Neural cell (in vitro differentiated cells): ENCODE data around the gene OR5T1. TPM values are rescaled to one million over a fixed set of nuclear protein-coding genes. Genes with fewer than 3 reads are reported as not detected.

Experiments used
- H2AFZ ChIP-seq: fragments of 200-600, 300-800 bp; sonication (generic), shearing (Covaris generic); 2 replicates; pipeline ENCODE4 v1.6.0; 2014; ENCODE audit warnings: low read depth, mild to moderate bottlenecking, antibody characterized with exemption, low read length, moderate library complexity
- H3F3A ChIP-seq: fragments of 200-600 bp; shearing (Covaris generic); 2 replicates; pipeline ENCODE4 v1.6.1; 2016; ENCODE audit warnings: mild to moderate bottlenecking, moderate library complexity, mixed read lengths, antibody characterized with exemption, low read length; ENCODE audit not compliant: insufficient read depth, poor library complexity, severe bottlenecking
- H3K27ac ChIP-seq: fragments of 200-600, 300-800 bp; sonication (generic), shearing (Covaris generic); 2 replicates; pipeline ENCODE4 v1.5.1; 2014; ENCODE audit warnings: mild to moderate bottlenecking, low read length, moderate library complexity
- H3K27me3 ChIP-seq: fragments of 300-800, 200-600 bp; sonication (generic), shearing (Covaris generic); 2 replicates; pipeline ENCODE4 v1.6.0; 2014; ENCODE audit warnings: mild to moderate bottlenecking, low read depth, low read length, moderate library complexity; ENCODE audit not compliant: insufficient read depth
- H3K36me3 ChIP-seq: fragments of 300-800, 200-600 bp; sonication (generic), shearing (Covaris generic); 2 replicates; pipeline ENCODE4 v1.5.1; 2014; ENCODE audit warnings: mild to moderate bottlenecking, antibody characterized with exemption, low read length, moderate library complexity; ENCODE audit not compliant: insufficient read depth
- H3K4me2 ChIP-seq: fragments of 300-800, 200-600 bp; sonication (generic), shearing (Covaris generic); 2 replicates; pipeline ENCODE4 v1.6.0; 2014; ENCODE audit warnings: mild to moderate bottlenecking, low read length
- H3K4me3 ChIP-seq: fragments of 300-800, 200-600 bp; sonication (generic), shearing (Covaris generic); 2 replicates; pipeline ENCODE4 v1.5.1; 2014; ENCODE audit warnings: mild to moderate bottlenecking, low read length, moderate library complexity
- H3K79me2 ChIP-seq: fragments of 200-600 bp; shearing (Covaris generic); replicated peaks from 2 replicates; pipeline ENCODE4 v1.6.0; 2014; ENCODE audit warnings: mild to moderate bottlenecking, low read length, moderate library complexity; ENCODE audit not compliant: insufficient read depth
- H3K9ac ChIP-seq: fragments of 300-800, 200-600 bp; sonication (generic), shearing (Covaris generic); 2 replicates; pipeline ENCODE4 v1.6.1; 2016; ENCODE audit warnings: mild to moderate bottlenecking, low read length, mixed read lengths
- H3K9me2 ChIP-seq: fragments of 200-600 bp; shearing (Covaris generic); 2 replicates; pipeline ENCODE4 v1.6.1; 2016; ENCODE audit warnings: mild to moderate bottlenecking, low read length, mixed read lengths; ENCODE audit not compliant: insufficient read depth
- H3K9me3 ChIP-seq: fragments of 200-600, 300-800 bp; sonication (generic), shearing (Covaris generic); 2 replicates; pipeline ENCODE4 v1.6.1; 2016; ENCODE audit warnings: mild to moderate bottlenecking, mixed run types, low read length, moderate library complexity, mixed read lengths
- H4K20me1 ChIP-seq: fragments of 200-600 bp; shearing (Covaris generic); 2 replicates; pipeline ENCODE4 v1.6.1; 2016; ENCODE audit warnings: mild to moderate bottlenecking, mixed run types; ENCODE audit not compliant: insufficient read depth
- CTCF ChIP-seq: fragments of 450-650 bp; IDR thresholded peaks from 2 replicates; pipeline ENCODE4 v1.5.1; 2014; ENCODE audit warnings: antibody characterized with exemption, mild to moderate bottlenecking, moderate library complexity; ENCODE audit not compliant: poor library complexity, severe bottlenecking
- EP300 ChIP-seq: fragments of 450-650 bp; conservative IDR thresholded peaks from 2 replicates; pipeline ENCODE4 v1.6.1; 2014; ENCODE audit warnings: antibody characterized with exemption, mild to moderate bottlenecking, moderate library complexity; ENCODE audit not compliant: poor library complexity, severe bottlenecking
- EZH2 ChIP-seq: fragments of 200-600, 300-800 bp; shearing (Covaris generic), sonication (generic); IDR thresholded peaks from 2 replicates; pipeline ENCODE4 v1.6.1; 2014; ENCODE audit warnings: antibody characterized with exemption, low read length, borderline replicate concordance, mild to moderate bottlenecking; ENCODE audit not compliant: insufficient read depth, poor library complexity, severe bottlenecking
- MXI1 ChIP-seq: fragments of 450-650 bp; conservative IDR thresholded peaks from 2 replicates; pipeline ENCODE4 v1.6.1; 2014; ENCODE audit warnings: antibody characterized with exemption, mild to moderate bottlenecking; ENCODE audit not compliant: poor library complexity, severe bottlenecking
- POLR2AphosphoS5 ChIP-seq: IDR thresholded peaks from 2 replicates; pipeline ENCODE4 v1.6.1; 2012
- RAD21 ChIP-seq: fragments of 450-650 bp; conservative IDR thresholded peaks from 2 replicates; pipeline ENCODE4 v1.6.1; 2014; ENCODE audit warnings: antibody characterized with exemption, mild to moderate bottlenecking, moderate library complexity
- SMC3 ChIP-seq: fragments of 450-650 bp; conservative IDR thresholded peaks from 2 replicates; pipeline ENCODE4 v1.6.1; 2014; ENCODE audit warnings: antibody characterized with exemption, mild to moderate bottlenecking, moderate library complexity; ENCODE audit not compliant: poor library complexity
- TAF1 ChIP-seq: IDR thresholded peaks from 2 replicates; pipeline ENCODE4 v1.6.1; 2012; ENCODE audit warnings: low read depth
- polyA plus RNA-seq: library from polyadenylated mRNA; depleted of rRNA; stranded (reverse); fragments of >200 nt; gene quantifications from 2 replicates; pipeline ENCODE4 v1.2.3, GENCODE V29; 2014
- TF ChIP-seq, protein P1 (sequence below): IDR thresholded peaks from 2 replicates; pipeline ENCODE4 v1.6.1; 2012; ENCODE audit warnings: borderline replicate concordance

The OR5T1 gene
- polyA plus RNA-seq, 1 donor from 2014 or later = not detected

DNA sequence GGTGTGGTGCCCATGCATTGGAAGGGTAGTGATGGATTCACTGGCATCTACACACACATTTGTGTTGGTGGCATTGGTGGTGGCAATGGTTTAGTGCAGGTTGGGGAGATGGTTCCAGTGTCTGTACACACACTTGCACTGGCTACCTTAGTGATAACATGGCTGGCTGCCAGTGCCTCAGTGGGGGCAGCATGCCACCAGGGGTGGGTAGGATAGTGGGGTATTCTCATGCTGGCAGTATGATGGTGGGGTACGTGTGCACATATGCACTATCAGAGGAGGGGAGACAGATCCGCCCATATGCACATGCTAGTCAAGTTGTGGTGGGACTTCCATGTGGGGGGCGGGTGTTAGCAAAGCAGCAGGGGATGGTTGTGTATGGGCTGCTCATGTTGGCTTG lies 33.9 kb downstream of the OR5T1 start:
- TF ChIP-seq SMC3 = no peak
- no peak for TF ChIP-seq CTCF
- TF ChIP-seq EP300 = no peak
- TF ChIP-seq, protein P1, sequence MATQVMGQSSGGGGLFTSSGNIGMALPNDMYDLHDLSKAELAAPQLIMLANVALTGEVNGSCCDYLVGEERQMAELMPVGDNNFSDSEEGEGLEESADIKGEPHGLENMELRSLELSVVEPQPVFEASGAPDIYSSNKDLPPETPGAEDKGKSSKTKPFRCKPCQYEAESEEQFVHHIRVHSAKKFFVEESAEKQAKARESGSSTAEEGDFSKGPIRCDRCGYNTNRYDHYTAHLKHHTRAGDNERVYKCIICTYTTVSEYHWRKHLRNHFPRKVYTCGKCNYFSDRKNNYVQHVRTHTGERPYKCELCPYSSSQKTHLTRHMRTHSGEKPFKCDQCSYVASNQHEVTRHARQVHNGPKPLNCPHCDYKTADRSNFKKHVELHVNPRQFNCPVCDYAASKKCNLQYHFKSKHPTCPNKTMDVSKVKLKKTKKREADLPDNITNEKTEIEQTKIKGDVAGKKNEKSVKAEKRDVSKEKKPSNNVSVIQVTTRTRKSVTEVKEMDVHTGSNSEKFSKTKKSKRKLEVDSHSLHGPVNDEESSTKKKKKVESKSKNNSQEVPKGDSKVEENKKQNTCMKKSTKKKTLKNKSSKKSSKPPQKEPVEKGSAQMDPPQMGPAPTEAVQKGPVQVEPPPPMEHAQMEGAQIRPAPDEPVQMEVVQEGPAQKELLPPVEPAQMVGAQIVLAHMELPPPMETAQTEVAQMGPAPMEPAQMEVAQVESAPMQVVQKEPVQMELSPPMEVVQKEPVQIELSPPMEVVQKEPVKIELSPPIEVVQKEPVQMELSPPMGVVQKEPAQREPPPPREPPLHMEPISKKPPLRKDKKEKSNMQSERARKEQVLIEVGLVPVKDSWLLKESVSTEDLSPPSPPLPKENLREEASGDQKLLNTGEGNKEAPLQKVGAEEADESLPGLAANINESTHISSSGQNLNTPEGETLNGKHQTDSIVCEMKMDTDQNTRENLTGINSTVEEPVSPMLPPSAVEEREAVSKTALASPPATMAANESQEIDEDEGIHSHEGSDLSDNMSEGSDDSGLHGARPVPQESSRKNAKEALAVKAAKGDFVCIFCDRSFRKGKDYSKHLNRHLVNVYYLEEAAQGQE = no peak
- no peak for TF ChIP-seq POLR2AphosphoS5
- TF ChIP-seq TAF1 = no peak
- no peak for TF ChIP-seq EZH2
- TF ChIP-seq MXI1 = no peak
- no peak for TF ChIP-seq RAD21
- no peaks in the 10 kb centered on the region for H3K79me2 ChIP-seq
- no peaks in the 10 kb centered on the region for H4K20me1 ChIP-seq
- H3K27me3 ChIP-seq = no peaks in the 10 kb centered on the region
- no peak overlapping the region for H3K4me2 ChIP-seq
- H3K9me2 ChIP-seq = no peaks in the 10 kb centered on the region
- H3K9me3 ChIP-seq = no peaks in the 10 kb centered on the region
- H3K9ac ChIP-seq = no peak overlapping the region
- no peak overlapping the region for H3K27ac ChIP-seq
- H3K36me3 ChIP-seq = no peaks in the 10 kb centered on the region
- peaks cover 3% of the 10 kb centered on the region for H3F3A ChIP-seq
- no peak overlapping the region for H3K4me3 ChIP-seq
- H2AFZ ChIP-seq = no peak overlapping the region

DNA sequence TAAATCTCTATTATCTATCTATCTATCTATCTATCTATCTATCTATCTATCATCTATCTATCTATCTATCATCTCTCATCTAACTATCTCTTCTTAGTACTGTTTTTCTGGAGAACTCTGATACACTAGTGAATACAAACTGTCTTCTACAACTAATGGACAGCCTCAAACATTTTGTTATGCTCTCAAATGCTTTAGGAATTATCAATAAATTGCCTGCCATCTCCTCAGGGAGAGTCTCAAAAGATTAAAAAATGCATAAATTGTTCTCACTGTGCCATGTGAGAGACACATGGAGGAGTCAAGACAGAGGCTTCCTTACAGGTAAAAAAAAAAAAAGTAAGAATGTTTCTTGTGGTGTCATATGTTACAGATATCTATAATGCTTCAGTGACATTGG lies 40.9 kb downstream of the OR5T1 start, which contains the start of gene OR8K3:
Gene OR8K3, plus strand, starts transcription at position 301 of the 400 bp plus-strand sequence. CDS start 3,163 bp downstream, outside the sequence.
- no peak within 1 kb of the TSS for H2AFZ ChIP-seq
- no peak within 1 kb of the TSS for H3K4me2 ChIP-seq
- H3K9ac ChIP-seq = no peak within 1 kb of the TSS
- H3K9me3 ChIP-seq = no peaks in the 10 kb centered on the region
- H3K79me2 ChIP-seq = no peaks in the 10 kb centered on the region
- no peak within 1 kb of the TSS for H3K27ac ChIP-seq
- no peaks in the 10 kb centered on the region for H3K36me3 ChIP-seq
- H3K4me3 ChIP-seq = no peak within 1 kb of the TSS
- no peaks in the 10 kb centered on the region for H3K9me2 ChIP-seq
- peaks cover 3% of the 10 kb centered on the region for H3F3A ChIP-seq
- H3K27me3 ChIP-seq = no peaks in the 10 kb centered on the region
- TF ChIP-seq EP300 = peak; percentile 38
- no peak for TF ChIP-seq TAF1
- no peak for TF ChIP-seq EZH2
- no peaks in the 10 kb centered on the region for H4K20me1 ChIP-seq

Other genes with a start within 250 kb of the OR5T1 start
- gene OR5AS1, start 246.5 kb upstream of the OR5T1 start, polyA plus RNA-seq = not detected in 2 replicates
- gene OR8I2, start 180.8 kb upstream of the OR5T1 start, polyA plus RNA-seq = not detected in 2 replicates
- not detected in 2 replicates for gene OR8H2, start 170.5 kb upstream of the OR5T1 start, polyA plus RNA-seq
- gene OR8H3, start 151.8 kb upstream of the OR5T1 start, polyA plus RNA-seq = not detected in 2 replicates
- gene OR8J3, start 134.0 kb upstream of the OR5T1 start, polyA plus RNA-seq = not detected in 2 replicates
- not detected in 2 replicates for gene OR8K5, start 113.8 kb upstream of the OR5T1 start, polyA plus RNA-seq
- not detected in 2 replicates for gene OR5J2, start 97.5 kb upstream of the OR5T1 start, polyA plus RNA-seq
- not detected in 2 replicates for gene OR5T2, start 39.9 kb upstream of the OR5T1 start, polyA plus RNA-seq
- not detected in 2 replicates for gene OR5T3, start 21.9 kb upstream of the OR5T1 start, polyA plus RNA-seq
- not detected in 2 replicates for gene OR8H1, start 18.1 kb downstream of the OR5T1 start, polyA plus RNA-seq
- gene OR8K3, start 41.0 kb downstream of the OR5T1 start, polyA plus RNA-seq = not detected in 2 replicates
- 0.60 TPM in 1 of 2 replicates, not detected in the other for gene OR8K1, start 71.9 kb downstream of the OR5T1 start, polyA plus RNA-seq
- not detected in 2 replicates for gene OR8J1, start 80.1 kb downstream of the OR5T1 start, polyA plus RNA-seq
- gene OR8U1, start 101.5 kb downstream of the OR5T1 start, polyA plus RNA-seq = not detected in 2 replicates
- not detected in 2 replicates for gene OR5AL1, start 138.5 kb downstream of the OR5T1 start, polyA plus RNA-seq
- gene OR5M3, start 199.2 kb downstream of the OR5T1 start, polyA plus RNA-seq = not detected in 2 replicates
- gene OR5M8, start 217.2 kb downstream of the OR5T1 start, polyA plus RNA-seq = not detected in 2 replicates